Measurements from ENCODE around the gene NIT2.
"Not testable (repeated sequence)": the region's sequence is repeated elsewhere in the genome, so short reads cannot be mapped to it uniquely, and the experiment has no call there.

The NIT2 gene

GRCh38 chr3:100338911-100339310 lies 4.4 kb downstream of the NIT2 start:
- no peak for DNase-seq (ENCODE audit: low read depth in 2 of 2)

DNA sequence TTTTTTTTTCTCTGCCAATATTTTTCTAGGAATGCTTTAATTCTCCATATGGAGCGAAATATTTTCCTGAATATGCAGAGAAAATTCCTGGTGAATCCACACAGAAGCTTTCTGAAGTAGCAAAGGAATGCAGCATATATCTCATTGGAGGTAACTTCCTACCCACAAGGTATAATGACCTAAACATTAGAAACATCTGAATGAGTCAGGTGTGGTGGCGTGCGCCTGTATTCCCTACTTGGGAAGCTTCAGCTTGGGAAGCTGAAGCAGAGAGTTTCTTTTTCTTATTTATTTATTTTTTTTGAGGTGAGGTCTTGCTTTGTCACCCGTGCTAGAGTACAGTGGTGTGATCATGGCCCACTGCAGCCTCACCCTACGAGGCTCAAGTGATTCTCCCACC lies 5.2 kb downstream of the NIT2 start:
- DNase-seq (ENCODE audit: low read depth in 2 of 2), result no peak

DNA sequence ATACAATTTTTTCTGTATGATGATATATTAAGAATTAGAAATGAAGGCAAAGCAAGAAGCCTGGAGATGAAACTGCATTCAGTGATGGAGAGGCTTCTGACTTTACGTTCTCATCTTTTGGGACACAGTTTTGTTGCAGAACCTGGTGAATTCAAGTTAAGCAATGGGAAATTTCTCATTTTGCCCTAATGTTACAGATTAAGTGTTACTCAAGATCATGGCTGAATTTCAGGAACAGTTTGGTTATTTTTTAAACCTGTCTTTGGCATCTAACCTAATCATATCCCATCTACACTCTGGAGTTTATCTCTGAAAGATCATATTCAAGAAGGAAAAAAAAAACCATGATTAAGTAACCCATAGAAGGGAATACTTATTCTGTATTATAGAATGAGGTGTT lies 6.0 kb downstream of the NIT2 start:
- DNase-seq (ENCODE audit: low read depth in 2 of 2), result no peak

- no peak for DNase-seq (ENCODE audit: low read depth in 2 of 2)
These were observed 14.2 kb downstream of the NIT2 start for GRCh38 chr3:100348727-100349126.

DNA sequence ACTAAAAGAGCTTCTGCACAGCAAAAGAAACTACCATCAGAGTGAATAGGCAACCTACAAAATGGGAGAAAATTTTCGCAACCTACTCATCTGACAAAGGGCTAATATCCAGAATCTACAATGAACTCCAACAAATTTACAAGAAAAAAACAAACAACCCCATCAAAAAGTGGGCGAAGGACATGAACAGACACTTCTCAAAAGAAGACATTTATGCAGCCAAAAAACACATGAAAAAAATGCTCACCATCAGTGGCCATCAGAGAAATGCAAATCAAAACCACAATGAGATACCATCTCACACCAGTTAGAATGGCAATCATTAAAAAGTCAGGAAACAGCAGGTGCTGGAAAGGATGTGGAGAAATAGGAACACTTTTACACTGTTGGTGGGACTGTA lies 17.2 kb downstream of the NIT2 start:
- DNase-seq (ENCODE audit: low read depth in 2 of 2), result not testable (repeated sequence)

GRCh38 chr3:100352296-100353231 lies 18.0 kb downstream of the NIT2 start:
- peak; percentile 21 to 24 for DNase-seq (ENCODE audit: low read depth in 2 of 2)

- DNase-seq (ENCODE audit: low read depth in 2 of 2), result no peak
These were observed 20.3 kb downstream of the NIT2 start for GRCh38 chr3:100354850-100355249.

DNA sequence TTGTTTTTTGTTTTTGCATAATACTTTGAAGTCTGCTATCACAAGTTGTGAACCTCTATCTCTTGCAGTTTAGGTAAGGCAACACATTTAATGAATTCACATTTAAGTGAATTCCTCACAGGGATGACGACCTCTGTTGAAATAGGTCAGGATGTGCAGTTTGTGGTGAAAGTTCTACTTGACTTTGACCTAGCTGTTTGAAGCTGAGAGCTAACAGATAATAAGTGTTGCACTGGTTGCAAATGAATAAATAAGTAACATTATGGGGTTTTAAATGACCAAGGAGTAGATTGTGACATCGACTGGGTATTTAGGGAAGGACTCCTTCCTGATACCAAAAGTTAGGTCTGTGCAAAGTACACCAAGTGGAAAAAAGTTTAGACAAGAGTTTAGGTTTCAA lies 23.9 kb downstream of the NIT2 start:
- DNase-seq (ENCODE audit: low read depth in 2 of 2), result no peak

DNA sequence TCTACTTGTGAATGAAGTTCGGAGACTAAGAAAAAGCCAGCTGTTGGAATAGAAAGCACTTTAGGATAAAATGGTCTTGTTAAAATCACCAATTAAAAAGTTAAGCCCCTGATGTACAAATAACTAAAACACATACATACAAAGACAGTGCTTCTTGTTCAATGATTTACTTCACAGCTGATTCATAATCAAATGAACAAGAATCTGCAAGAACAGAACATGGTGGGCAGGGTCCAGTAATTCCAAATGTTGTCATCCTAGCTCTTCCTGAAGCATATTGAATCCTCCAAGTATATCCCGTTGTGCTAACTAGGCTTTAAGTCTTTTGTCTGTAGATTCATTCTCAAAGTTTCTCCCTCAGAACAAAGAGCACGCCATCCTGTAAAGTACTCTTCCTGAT lies 24.5 kb downstream of the NIT2 start:
- DNase-seq (ENCODE audit: low read depth in 2 of 2), result no peak

DNA sequence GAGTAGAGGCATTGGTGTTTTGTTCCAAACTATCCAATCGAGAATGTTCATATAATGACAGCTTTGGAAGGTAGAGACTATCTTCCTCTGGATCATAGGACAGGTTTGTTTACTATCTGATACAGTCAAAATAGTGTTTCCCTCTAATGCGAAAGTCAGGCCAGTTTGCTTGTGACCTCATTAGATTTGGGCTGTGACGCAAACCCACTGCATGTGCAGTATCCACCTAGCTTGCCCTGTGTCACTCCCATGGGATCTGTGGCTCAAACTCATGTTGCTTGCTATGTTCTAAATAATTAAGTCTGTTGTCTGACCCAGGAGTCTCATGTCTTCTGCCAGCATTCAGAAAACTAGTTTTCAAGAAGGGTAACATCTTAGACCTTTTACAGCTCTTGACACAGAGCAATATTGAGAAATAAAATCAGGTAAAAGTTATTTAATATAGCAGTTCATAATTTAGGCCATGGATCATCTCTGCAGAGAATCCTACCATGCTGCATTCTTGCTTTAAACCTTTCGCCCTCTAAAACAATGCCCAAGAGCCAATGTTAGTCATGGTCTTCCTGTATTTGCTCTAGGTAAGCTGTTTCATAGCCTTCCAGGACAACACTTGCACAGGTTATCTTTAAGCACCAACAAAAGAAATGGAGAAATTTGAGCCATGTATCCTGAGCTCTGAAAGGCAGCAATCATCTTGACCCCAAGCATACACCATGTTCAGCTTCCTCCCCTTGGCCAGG lies 26.4 kb downstream of the NIT2 start:
- no peak for DNase-seq (ENCODE audit: low read depth in 2 of 2)

GRCh38 chr3:100361897-100362296 lies 27.3 kb downstream of the NIT2 start:
- DNase-seq (ENCODE audit: low read depth in 2 of 2), result no peak

GRCh38 chr3:100364421-100364820 lies 29.9 kb downstream of the NIT2 start:
- DNase-seq (ENCODE audit: low read depth in 2 of 2), result no peak

GRCh38 chr3:100366424-100366823 lies 31.9 kb downstream of the NIT2 start:
- no peak for DNase-seq (ENCODE audit: low read depth in 2 of 2)

GRCh38 chr3:100368441-100368840 lies 33.9 kb downstream of the NIT2 start:
- no peak for DNase-seq (ENCODE audit: low read depth in 2 of 2)

DNA sequence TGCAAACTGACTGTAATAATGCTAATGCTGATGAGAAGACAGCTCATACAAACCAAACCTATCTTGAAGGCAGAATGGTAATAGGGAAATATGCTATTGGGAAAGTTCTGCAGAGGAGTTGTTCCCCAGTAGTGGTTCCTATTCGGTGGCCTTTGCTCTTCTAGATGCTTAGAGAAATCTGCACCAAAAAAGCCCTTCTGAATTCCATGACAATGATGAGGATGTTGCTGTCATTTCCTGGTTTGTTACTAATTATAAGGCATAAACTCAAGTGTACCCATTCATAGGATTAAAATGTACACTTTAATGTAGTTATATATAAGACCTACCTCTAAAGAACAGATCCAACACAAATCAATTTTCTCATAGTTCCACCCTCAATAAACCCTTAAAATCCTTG lies 36.2 kb downstream of the NIT2 start:
- no peak for DNase-seq (ENCODE audit: low read depth in 2 of 2)

- no peak for DNase-seq (ENCODE audit: low read depth in 2 of 2)
These were observed 40.0 kb downstream of the NIT2 start for GRCh38 chr3:100374521-100374920.

- DNase-seq (ENCODE audit: low read depth in 2 of 2), result no peak
These were observed 41.7 kb downstream of the NIT2 start for GRCh38 chr3:100376301-100376700.

GRCh38 chr3:100384733-100385525 lies 50.4 kb downstream of the NIT2 start:
- no peak for DNase-seq (ENCODE audit: low read depth in 2 of 2)

GRCh38 chr3:100386437-100387074 lies 52.0 kb downstream of the NIT2 start:
- no peak for DNase-seq (ENCODE audit: low read depth in 2 of 2)

GRCh38 chr3:100389025-100389424 lies 54.5 kb downstream of the NIT2 start:
- no peak for DNase-seq (ENCODE audit: low read depth in 2 of 2)

GRCh38 chr3:100395679-100396431 lies 61.3 kb downstream of the NIT2 start:
- DNase-seq (ENCODE audit: low read depth in 2 of 2), result no peak
